HG02970 (cell line): ENCODE results near the gene PAM.

Source experiments
- ATAC-seq: cut with Tn5 transposase; IDR thresholded peaks from one replicate; pipeline ENCODE4 v1.9.1; 2021; ENCODE audit warnings: mild to moderate bottlenecking, moderate library complexity, moderate number of reproducible peaks; ENCODE audit not compliant: unreplicated experiment, low FRiP score

PAM gene

GRCh38 chr5:102777099-102777498 is 22.0 kb downstream of the PAM start:
- ATAC-seq, result no peak

GRCh38 chr5:102778478-102778877 is 23.4 kb downstream of the PAM start:
- no peak for ATAC-seq

GRCh38 chr5:102781359-102781758 is 26.3 kb downstream of the PAM start:
- ATAC-seq, result no peak

- ATAC-seq, result no peak
Measured at GRCh38 chr5:102781786-102782185, 26.7 kb downstream of the PAM start.

GRCh38 chr5:102782217-102782872 is 27.2 kb downstream of the PAM start:
- ATAC-seq, result no peak

GRCh38 chr5:102787134-102787533 is 32.0 kb downstream of the PAM start:
- ATAC-seq, result no peak

GRCh38 chr5:102788788-102789187 is 33.7 kb downstream of the PAM start:
- ATAC-seq, result no peak

- ATAC-seq, result no peak
Measured at GRCh38 chr5:102789469-102789868, 34.4 kb downstream of the PAM start.

GRCh38 chr5:102790748-102791147 is 35.6 kb downstream of the PAM start:
- no peak for ATAC-seq

GRCh38 chr5:102792705-102793104 is 37.6 kb downstream of the PAM start:
- no peak for ATAC-seq

- ATAC-seq, result no peak
Measured at GRCh38 chr5:102794047-102794446, 38.9 kb downstream of the PAM start.

- no peak for ATAC-seq
Measured at GRCh38 chr5:102794677-102795331, 39.7 kb downstream of the PAM start.

- ATAC-seq, result no peak
Measured at GRCh38 chr5:102795526-102795925, 40.4 kb downstream of the PAM start.

GRCh38 chr5:102796009-102796408 is 40.9 kb downstream of the PAM start:
- ATAC-seq, result no peak

- ATAC-seq, result no peak
Measured at GRCh38 chr5:102796498-102796897, 41.4 kb downstream of the PAM start.

GRCh38 chr5:102797322-102797884 is 42.3 kb downstream of the PAM start:
- no peak for ATAC-seq

- no peak for ATAC-seq
Measured at GRCh38 chr5:102798104-102798785, 43.1 kb downstream of the PAM start.

GRCh38 chr5:102799017-102799416 is 43.9 kb downstream of the PAM start:
- ATAC-seq, result no peak

GRCh38 chr5:102800427-102800826 is 45.3 kb downstream of the PAM start:
- ATAC-seq, result no peak

- ATAC-seq, result no peak
Measured at GRCh38 chr5:102801371-102801770, 46.3 kb downstream of the PAM start.

GRCh38 chr5:102802708-102803458 is 47.8 kb downstream of the PAM start:
- no peak for ATAC-seq
